SK-N-SH treated with all-trans-retinoic acid at 6 μM for 48 hours (cell line): ENCODE results near the gene VPS35.

ENCODE experiments used
- ATAC-seq: fragments of 200-7000 bp; cut with Tn5 transposase; 3 replicates; pipeline ENCODE4 v1.9.1; 2020; ENCODE audit warnings: mild to moderate bottlenecking, moderate library complexity
- ARNTL ChIP-seq: fragments of 450-650 bp; formaldehyde crosslinking; IDR thresholded peaks from 2 replicates; pipeline ENCODE4 v1.5.0; 2020; ENCODE audit warnings: low read depth, mild to moderate bottlenecking, moderate library complexity, borderline replicate concordance
- BACH2 ChIP-seq: fragments of 250-450 bp; sonication (Bioruptor Pico); IDR thresholded peaks from 2 replicates; pipeline ENCODE4 v1.9.0; 2021; ENCODE audit warnings: mild to moderate bottlenecking, borderline replicate concordance
- CREB5 ChIP-seq: fragments of 250-450 bp; sonication (Bioruptor Pico); IDR thresholded peaks from 2 replicates; pipeline ENCODE4 v1.5.1; 2020; ENCODE audit warnings: low read depth, mild to moderate bottlenecking, moderate library complexity
- CSDC2 ChIP-seq: fragments of 250-450 bp; sonication (Bioruptor Pico); IDR thresholded peaks from 2 replicates; pipeline ENCODE4 v1.5.0; 2020; ENCODE audit warnings: mild to moderate bottlenecking, moderate library complexity
- ESRRG ChIP-seq: fragments of 250-450 bp; sonication (Bioruptor Pico); IDR thresholded peaks from 2 replicates; pipeline ENCODE4 v1.6.1; 2021; ENCODE audit warnings: mild to moderate bottlenecking
- GLIS3 ChIP-seq: fragments of 250-450 bp; sonication (Bioruptor Pico); IDR thresholded peaks from 2 replicates; pipeline ENCODE4 v1.5.0; 2020; ENCODE audit warnings: mild to moderate bottlenecking, moderate library complexity
- ISL1 ChIP-seq: fragments of 250-450 bp; sonication (Bioruptor Pico); IDR thresholded peaks from 2 replicates; pipeline ENCODE4 v2.1.2; 2022; ENCODE audit warnings: mild to moderate bottlenecking, moderate library complexity
- OSR1 ChIP-seq: fragments of 250-450 bp; sonication (Bioruptor Pico); IDR thresholded peaks from 2 replicates; pipeline ENCODE4 v1.8.0; 2022; ENCODE audit warnings: moderate library complexity, mild to moderate bottlenecking, inconsistent platforms
- PATZ1 ChIP-seq: fragments of 250-450 bp; sonication (Bioruptor Pico); IDR thresholded peaks from 2 replicates; pipeline ENCODE4 v1.8.0; 2020; ENCODE audit warnings: mild to moderate bottlenecking, moderate library complexity, borderline replicate concordance
- PPARA ChIP-seq: fragments of 250-450 bp; sonication (Bioruptor Pico); IDR thresholded peaks from 2 replicates; pipeline ENCODE4 v1.5.0; 2020; ENCODE audit warnings: mild to moderate bottlenecking, borderline replicate concordance
- RARB ChIP-seq: fragments of 250-450 bp; sonication (Bioruptor Pico); IDR thresholded peaks from 2 replicates; pipeline ENCODE4 v1.8.0; 2021; ENCODE audit warnings: mild to moderate bottlenecking, moderate library complexity
- SNAI2 ChIP-seq: fragments of 250-450 bp; sonication (Bioruptor Pico); IDR thresholded peaks from 2 replicates; pipeline ENCODE4 v1.5.0; 2020; ENCODE audit warnings: mild to moderate bottlenecking, moderate library complexity
- TCF4 ChIP-seq: fragments of 250-450 bp; sonication (Bioruptor Pico); IDR thresholded peaks from 2 replicates; pipeline ENCODE4 v1.8.0; 2021; ENCODE audit warnings: mild to moderate bottlenecking, moderate library complexity, borderline replicate concordance
- TOX ChIP-seq: fragments of 250-450 bp; sonication (Bioruptor Pico); IDR thresholded peaks from 2 replicates; pipeline ENCODE4 v1.8.0; 2021; ENCODE audit warnings: mild to moderate bottlenecking, moderate library complexity, borderline replicate concordance
- ZC3H10 ChIP-seq: fragments of 250-450 bp; sonication (Bioruptor Pico); IDR thresholded peaks from 2 replicates; pipeline ENCODE4 v1.5.1; 2021; ENCODE audit warnings: mild to moderate bottlenecking, moderate library complexity
- ZFP3 ChIP-seq: fragments of 250-450 bp; sonication (Bioruptor Pico); IDR thresholded peaks from 2 replicates; pipeline ENCODE4 v1.5.0; 2020; ENCODE audit warnings: mild to moderate bottlenecking, moderate library complexity
- ZNF565 ChIP-seq: fragments of 450-650 bp; formaldehyde crosslinking; conservative IDR thresholded peaks from 2 replicates; pipeline ENCODE4 v1.5.0; 2020; ENCODE audit warnings: low read depth, mild to moderate bottlenecking, moderate library complexity
- ZNF70 ChIP-seq: fragments of 450-650 bp; formaldehyde crosslinking; IDR thresholded peaks from 2 replicates; pipeline ENCODE4 v1.5.0; 2020; ENCODE audit warnings: mild to moderate bottlenecking, moderate library complexity
- ZNF8 ChIP-seq: fragments of 450-650 bp; formaldehyde crosslinking; IDR thresholded peaks from 2 replicates; pipeline ENCODE4 v1.5.0; 2020; ENCODE audit warnings: mild to moderate bottlenecking, moderate library complexity
- TF ChIP-seq, protein P1 (sequence below): fragments of 250-450 bp; sonication (Bioruptor Pico); IDR thresholded peaks from 2 replicates; pipeline ENCODE4 v1.8.0; 2021; ENCODE audit warnings: low read depth, mild to moderate bottlenecking, moderate library complexity, borderline replicate concordance
- TF ChIP-seq, protein P2 (sequence below): fragments of 250-450 bp; sonication (Bioruptor Pico); IDR thresholded peaks from 2 replicates; pipeline ENCODE4 v1.5.0; 2020; ENCODE audit warnings: mild to moderate bottlenecking, moderate library complexity
- TF ChIP-seq, protein P3 (sequence below): fragments of 250-450 bp; sonication (Bioruptor Pico); IDR thresholded peaks from 2 replicates; pipeline ENCODE4 v1.5.1; 2021; ENCODE audit warnings: mild to moderate bottlenecking, moderate library complexity

Gene VPS35

DNA sequence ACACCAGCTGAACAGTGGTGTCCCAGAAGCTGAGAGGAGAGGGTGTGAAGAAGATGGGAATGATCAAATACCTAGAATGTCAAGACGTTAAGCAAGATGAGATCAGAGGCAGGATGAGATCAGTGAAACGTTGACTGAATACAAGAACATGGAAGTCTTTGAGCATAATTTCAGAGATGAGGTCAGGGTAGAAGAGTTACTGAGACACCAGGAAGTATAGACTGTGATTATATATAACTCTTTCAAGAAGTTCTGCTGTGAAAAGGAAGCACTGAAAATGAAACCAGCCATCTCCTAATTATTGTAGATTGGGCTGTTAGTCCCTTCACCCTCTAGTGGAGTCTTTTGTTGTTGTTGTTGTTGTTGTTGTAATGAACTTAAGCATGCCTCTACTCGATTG lies 76.9 kb downstream of the VPS35 start:
- no peak for TF ChIP-seq PATZ1 (CRISPR knock-in tag)
- TF ChIP-seq, all 23 proteins: peak for 0
- no peak for ATAC-seq

DNA sequence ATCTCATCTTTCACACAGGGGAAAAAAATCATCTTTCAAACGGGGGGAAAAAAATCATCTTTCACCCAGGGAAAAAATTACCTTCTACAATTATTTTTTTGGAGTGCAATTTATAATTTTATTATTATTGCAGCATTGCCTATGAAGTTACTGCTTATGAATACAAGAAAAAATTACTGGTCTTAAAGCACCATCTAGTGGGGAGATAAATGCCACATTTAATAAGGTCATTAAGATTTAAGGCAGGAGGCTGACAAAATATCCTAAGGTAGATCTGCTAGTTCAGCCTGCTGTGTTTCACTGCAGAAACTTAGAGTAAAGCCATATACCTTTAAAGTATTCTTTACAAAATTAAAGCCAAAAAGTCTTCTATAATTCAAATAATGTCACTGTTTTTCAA lies 81.4 kb downstream of the VPS35 start:
- no peak for TF ChIP-seq OSR1
- TF ChIP-seq TCF4 (CRISPR knock-in tag), result no peak
- TF ChIP-seq CSDC2 (CRISPR knock-in tag), result no peak
- TF ChIP-seq, protein P1, sequence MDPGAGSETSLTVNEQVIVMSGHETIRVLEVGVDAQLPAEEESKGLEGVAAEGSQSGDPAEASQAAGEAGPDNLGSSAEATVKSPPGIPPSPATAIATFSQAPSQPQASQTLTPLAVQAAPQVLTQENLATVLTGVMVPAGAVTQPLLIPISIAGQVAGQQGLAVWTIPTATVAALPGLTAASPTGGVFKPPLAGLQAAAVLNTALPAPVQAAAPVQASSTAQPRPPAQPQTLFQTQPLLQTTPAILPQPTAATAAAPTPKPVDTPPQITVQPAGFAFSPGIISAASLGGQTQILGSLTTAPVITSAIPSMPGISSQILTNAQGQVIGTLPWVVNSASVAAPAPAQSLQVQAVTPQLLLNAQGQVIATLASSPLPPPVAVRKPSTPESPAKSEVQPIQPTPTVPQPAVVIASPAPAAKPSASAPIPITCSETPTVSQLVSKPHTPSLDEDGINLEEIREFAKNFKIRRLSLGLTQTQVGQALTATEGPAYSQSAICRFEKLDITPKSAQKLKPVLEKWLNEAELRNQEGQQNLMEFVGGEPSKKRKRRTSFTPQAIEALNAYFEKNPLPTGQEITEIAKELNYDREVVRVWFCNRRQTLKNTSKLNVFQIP (CRISPR knock-in tag), result no peak
- no peak for TF ChIP-seq ARNTL
- TF ChIP-seq ZNF70 (CRISPR knock-in tag), result no peak
- no peak for TF ChIP-seq ZC3H10 (CRISPR knock-in tag)
- TF ChIP-seq, protein P2, sequence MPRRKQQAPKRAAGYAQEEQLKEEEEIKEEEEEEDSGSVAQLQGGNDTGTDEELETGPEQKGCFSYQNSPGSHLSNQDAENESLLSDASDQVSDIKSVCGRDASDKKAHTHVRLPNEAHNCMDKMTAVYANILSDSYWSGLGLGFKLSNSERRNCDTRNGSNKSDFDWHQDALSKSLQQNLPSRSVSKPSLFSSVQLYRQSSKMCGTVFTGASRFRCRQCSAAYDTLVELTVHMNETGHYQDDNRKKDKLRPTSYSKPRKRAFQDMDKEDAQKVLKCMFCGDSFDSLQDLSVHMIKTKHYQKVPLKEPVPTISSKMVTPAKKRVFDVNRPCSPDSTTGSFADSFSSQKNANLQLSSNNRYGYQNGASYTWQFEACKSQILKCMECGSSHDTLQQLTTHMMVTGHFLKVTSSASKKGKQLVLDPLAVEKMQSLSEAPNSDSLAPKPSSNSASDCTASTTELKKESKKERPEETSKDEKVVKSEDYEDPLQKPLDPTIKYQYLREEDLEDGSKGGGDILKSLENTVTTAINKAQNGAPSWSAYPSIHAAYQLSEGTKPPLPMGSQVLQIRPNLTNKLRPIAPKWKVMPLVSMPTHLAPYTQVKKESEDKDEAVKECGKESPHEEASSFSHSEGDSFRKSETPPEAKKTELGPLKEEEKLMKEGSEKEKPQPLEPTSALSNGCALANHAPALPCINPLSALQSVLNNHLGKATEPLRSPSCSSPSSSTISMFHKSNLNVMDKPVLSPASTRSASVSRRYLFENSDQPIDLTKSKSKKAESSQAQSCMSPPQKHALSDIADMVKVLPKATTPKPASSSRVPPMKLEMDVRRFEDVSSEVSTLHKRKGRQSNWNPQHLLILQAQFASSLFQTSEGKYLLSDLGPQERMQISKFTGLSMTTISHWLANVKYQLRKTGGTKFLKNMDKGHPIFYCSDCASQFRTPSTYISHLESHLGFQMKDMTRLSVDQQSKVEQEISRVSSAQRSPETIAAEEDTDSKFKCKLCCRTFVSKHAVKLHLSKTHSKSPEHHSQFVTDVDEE (CRISPR knock-in tag), result no peak
- no peak for TF ChIP-seq PPARA
- no peak for TF ChIP-seq TOX
- TF ChIP-seq, protein P3, sequence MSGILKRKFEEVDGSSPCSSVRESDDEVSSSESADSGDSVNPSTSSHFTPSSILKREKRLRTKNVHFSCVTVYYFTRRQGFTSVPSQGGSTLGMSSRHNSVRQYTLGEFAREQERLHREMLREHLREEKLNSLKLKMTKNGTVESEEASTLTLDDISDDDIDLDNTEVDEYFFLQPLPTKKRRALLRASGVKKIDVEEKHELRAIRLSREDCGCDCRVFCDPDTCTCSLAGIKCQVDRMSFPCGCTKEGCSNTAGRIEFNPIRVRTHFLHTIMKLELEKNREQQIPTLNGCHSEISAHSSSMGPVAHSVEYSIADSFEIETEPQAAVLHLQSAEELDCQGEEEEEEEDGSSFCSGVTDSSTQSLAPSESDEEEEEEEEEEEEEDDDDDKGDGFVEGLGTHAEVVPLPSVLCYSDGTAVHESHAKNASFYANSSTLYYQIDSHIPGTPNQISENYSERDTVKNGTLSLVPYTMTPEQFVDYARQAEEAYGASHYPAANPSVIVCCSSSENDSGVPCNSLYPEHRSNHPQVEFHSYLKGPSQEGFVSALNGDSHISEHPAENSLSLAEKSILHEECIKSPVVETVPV, result no peak
- no peak for TF ChIP-seq ZFP3 (CRISPR knock-in tag)
- no peak for TF ChIP-seq ISL1 (CRISPR knock-in tag)
- peak; percentile 85 for ATAC-seq

DNA sequence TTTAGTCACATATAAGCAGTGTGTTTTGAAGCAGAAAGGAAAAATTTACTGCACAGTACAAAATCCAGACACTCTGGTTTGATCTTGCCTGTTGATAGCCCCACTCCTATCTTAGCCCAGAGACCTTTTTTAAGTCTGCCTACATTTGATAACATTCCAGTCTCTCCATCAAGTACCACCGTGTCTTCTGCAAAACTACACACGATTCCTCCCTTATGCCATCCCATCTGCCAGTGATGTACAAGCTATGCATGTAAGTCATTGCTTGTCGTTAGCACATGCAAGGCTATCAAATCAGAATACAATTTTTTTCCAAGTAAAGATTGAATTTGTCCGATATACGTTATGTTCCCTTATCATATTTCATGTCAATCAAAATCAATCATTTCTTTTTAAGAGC lies 82.7 kb downstream of the VPS35 start:
- ATAC-seq, result no peak

More for the DNA sequence above, 82.7 kb downstream of the VPS35 start:
- TF ChIP-seq ZNF70 (CRISPR knock-in tag) (no peak), BACH2 (no peak), OSR1 (no peak), CSDC2 (CRISPR knock-in tag) (no peak), ESRRG (CRISPR knock-in tag) (no peak), ZNF565 (CRISPR knock-in tag) (no peak), ARNTL (no peak), TCF4 (CRISPR knock-in tag) (no peak), ZC3H10 (CRISPR knock-in tag) (no peak), TOX (no peak), RARB (CRISPR knock-in tag) (no peak), PATZ1 (CRISPR knock-in tag) (no peak), ZNF8 (no peak), ZFP3 (CRISPR knock-in tag) (no peak), SNAI2 (no peak), GLIS3 (CRISPR knock-in tag) (no peak), CREB5 (CRISPR knock-in tag) (no peak)
- TF ChIP-seq, protein P3, result no peak
- TF ChIP-seq, protein P2 (CRISPR knock-in tag), result no peak
